Measurements from ENCODE around the gene JMY. TPM values are rescaled to one million over a fixed set of nuclear protein-coding genes. Genes with fewer than 3 reads are reported as not detected.
"Not testable (repeated sequence)": the region's sequence is repeated elsewhere in the genome, so short reads cannot be mapped to it uniquely, and the experiment has no call there.

JMY gene
- polyA plus RNA-seq, 1 of the 3 experiments (the other 2 are of a cell fraction), result 1.7 TPM

DNA sequence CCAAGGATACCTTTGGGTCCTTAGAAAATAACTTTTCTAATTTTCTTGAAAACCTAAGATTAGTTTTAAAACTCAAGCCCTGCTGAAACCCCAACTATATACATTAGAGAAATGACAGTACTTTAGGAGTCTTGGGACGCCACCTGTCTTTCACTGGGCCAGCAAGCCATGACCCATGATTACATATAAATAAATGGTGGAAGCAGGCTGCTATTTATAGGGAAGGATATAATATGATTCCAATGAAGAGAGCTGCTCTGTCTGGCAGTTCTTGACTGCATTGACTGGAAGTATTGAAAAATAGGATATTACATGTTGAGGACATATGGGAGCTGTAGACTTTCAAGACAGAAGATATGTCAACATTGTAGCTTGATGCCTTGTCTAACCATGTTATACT is 7.3 kb downstream of the JMY start:
- DNase-seq, result no peak
- H3K9me2 ChIP-seq, result no peaks in the 10 kb centered on the region
- no peaks in the 10 kb centered on the region for H3K36me3 ChIP-seq (replicated peaks in 1 of 2; ENCODE audit: control insufficient read depth in 1 of 2, insufficient read depth in 2 of 2, low read length in 1 of 2)
- peaks cover 0 to 7% of the 10 kb centered on the region in 2 experiments; a peak in 3 of 4 replicates for H3K4me1 ChIP-seq (ENCODE audit: control insufficient read depth in 1 of 2, insufficient read depth in 2 of 2, low read depth in 1 of 2, low read length in 1 of 2)
- no peak overlapping the region for H3K4me2 ChIP-seq
- H4K20me1 ChIP-seq (ENCODE audit: insufficient read depth), result peaks cover 27% of the 10 kb centered on the region; the same call in 1 of the 2 replicates
- H3K79me2 ChIP-seq (ENCODE audit: insufficient read depth), result peaks cover 57% of the 10 kb centered on the region
- TF ChIP-seq RCOR1 (IDR thresholded peaks at IDR 0.05; ENCODE audit: low read length), result no peak
- no peak for TF ChIP-seq YY1 (IDR thresholded peaks at IDR 0.05; ENCODE audit: low read depth)
- TF ChIP-seq MAX (IDR thresholded peaks at IDR 0.05; ENCODE audit: low read depth), result no peak
- TF ChIP-seq RAD21 (IDR thresholded peaks at IDR 0.05; ENCODE audit: low read length), result no peak
- TF ChIP-seq, protein P1, sequence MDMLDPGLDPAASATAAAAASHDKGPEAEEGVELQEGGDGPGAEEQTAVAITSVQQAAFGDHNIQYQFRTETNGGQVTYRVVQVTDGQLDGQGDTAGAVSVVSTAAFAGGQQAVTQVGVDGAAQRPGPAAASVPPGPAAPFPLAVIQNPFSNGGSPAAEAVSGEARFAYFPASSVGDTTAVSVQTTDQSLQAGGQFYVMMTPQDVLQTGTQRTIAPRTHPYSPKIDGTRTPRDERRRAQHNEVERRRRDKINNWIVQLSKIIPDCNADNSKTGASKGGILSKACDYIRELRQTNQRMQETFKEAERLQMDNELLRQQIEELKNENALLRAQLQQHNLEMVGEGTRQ (IDR thresholded peaks at IDR 0.05; ENCODE audit: borderline replicate concordance, low read depth, low read length), result no peak
- no peak for TF ChIP-seq GABPA (IDR thresholded peaks at IDR 0.05; ENCODE audit: low read depth)
- no peak for TF ChIP-seq FOXJ3 (CRISPR knock-in tag; IDR thresholded peaks at IDR 0.05)
- TF ChIP-seq, protein P2, sequence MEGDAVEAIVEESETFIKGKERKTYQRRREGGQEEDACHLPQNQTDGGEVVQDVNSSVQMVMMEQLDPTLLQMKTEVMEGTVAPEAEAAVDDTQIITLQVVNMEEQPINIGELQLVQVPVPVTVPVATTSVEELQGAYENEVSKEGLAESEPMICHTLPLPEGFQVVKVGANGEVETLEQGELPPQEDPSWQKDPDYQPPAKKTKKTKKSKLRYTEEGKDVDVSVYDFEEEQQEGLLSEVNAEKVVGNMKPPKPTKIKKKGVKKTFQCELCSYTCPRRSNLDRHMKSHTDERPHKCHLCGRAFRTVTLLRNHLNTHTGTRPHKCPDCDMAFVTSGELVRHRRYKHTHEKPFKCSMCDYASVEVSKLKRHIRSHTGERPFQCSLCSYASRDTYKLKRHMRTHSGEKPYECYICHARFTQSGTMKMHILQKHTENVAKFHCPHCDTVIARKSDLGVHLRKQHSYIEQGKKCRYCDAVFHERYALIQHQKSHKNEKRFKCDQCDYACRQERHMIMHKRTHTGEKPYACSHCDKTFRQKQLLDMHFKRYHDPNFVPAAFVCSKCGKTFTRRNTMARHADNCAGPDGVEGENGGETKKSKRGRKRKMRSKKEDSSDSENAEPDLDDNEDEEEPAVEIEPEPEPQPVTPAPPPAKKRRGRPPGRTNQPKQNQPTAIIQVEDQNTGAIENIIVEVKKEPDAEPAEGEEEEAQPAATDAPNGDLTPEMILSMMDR (IDR thresholded peaks at IDR 0.05), result no peak
- TF ChIP-seq, protein P3, sequence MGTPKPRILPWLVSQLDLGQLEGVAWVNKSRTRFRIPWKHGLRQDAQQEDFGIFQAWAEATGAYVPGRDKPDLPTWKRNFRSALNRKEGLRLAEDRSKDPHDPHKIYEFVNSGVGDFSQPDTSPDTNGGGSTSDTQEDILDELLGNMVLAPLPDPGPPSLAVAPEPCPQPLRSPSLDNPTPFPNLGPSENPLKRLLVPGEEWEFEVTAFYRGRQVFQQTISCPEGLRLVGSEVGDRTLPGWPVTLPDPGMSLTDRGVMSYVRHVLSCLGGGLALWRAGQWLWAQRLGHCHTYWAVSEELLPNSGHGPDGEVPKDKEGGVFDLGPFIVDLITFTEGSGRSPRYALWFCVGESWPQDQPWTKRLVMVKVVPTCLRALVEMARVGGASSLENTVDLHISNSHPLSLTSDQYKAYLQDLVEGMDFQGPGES (IDR thresholded peaks at IDR 0.05; ENCODE audit: low read depth, low read length), result no peak
- no peak for TF ChIP-seq POLR2AphosphoS5 (IDR thresholded peaks at IDR 0.05; ENCODE audit: low read depth, low read length)
- TF ChIP-seq NFIC (IDR thresholded peaks at IDR 0.05; ENCODE audit: borderline replicate concordance), result no peak
- no peak for TF ChIP-seq JUND (IDR thresholded peaks at IDR 0.05)
- TF ChIP-seq CHD2 (IDR thresholded peaks at IDR 0.05; ENCODE audit: low read length, partially characterized antibody), result no peak
- TF ChIP-seq SIN3A (IDR thresholded peaks at IDR 0.05; ENCODE audit: borderline replicate concordance, low read depth, low read length), result no peak
- H3K27me3 ChIP-seq (ENCODE audit: insufficient read depth), result no peaks in the 10 kb centered on the region
- H3K9ac ChIP-seq, result no peak overlapping the region
- H3K27ac ChIP-seq (ENCODE audit: low read depth in 2 of 2, low read length in 1 of 2), result no peak overlapping the region
- WGBS (ENCODE audit: low lambda C conversion rate), result 92% methylated on average over 1 of the region's 1 CpG
- no peaks in the 10 kb centered on the region for H3F3A ChIP-seq (replicated peaks; ENCODE audit: insufficient read depth)
- no peaks in the 10 kb centered on the region for H3K9me3 ChIP-seq
- H2AFZ ChIP-seq (ENCODE audit: low read depth), result no peak overlapping the region
- no peak overlapping the region for H3K4me3 ChIP-seq (ENCODE audit: low read depth in 2 of 2, low read length in 1 of 2)
- ChIA-PET POLR2A (no interaction called here), CTCF (interaction anchor here (1.9 to 3.1 kb wide), 2 partner anchors 110 to 219 kb away, joined by 6 to 12 read pairs; no protein-coding TSS in a partner anchor)

DNA sequence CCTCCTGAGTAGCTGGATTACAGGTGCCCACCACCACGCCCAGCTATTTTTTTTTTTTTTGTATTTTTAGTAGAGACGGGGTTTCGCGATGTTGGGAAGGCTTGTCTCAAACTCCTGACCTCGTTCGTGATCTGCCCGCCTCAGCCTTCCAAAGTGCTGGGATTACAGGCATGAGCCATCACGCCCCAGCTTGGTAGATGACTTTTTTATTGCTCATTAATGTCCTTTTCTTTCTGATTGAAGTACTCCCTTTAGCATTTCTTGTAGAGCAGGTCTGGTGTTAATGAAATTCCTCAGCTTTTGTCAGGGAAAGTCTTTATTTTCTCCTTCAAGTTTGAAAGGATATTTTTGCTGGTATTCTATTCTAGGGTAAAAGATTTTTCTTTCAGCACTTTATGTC is 18.1 kb downstream of the JMY start:
- H3K9me3 ChIP-seq; H3K4me1 ChIP-seq (ENCODE audit: control insufficient read depth in 1 of 2, insufficient read depth in 2 of 2, low read depth in 1 of 2, low read length in 1 of 2); H3K4me3 ChIP-seq (ENCODE audit: low read depth in 2 of 2, low read length in 1 of 2); H3K36me3 ChIP-seq (replicated peaks in 1 of 2; ENCODE audit: control insufficient read depth in 1 of 2, insufficient read depth in 2 of 2, low read length in 1 of 2); H3K27ac ChIP-seq (ENCODE audit: low read depth in 2 of 2, low read length in 1 of 2); POLR2A ChIA-PET; H3K4me2 ChIP-seq; H3F3A ChIP-seq (replicated peaks; ENCODE audit: insufficient read depth); DNase-seq; H3K9ac ChIP-seq; H3K79me2 ChIP-seq (ENCODE audit: insufficient read depth); H2AFZ ChIP-seq (ENCODE audit: low read depth); H3K9me2 ChIP-seq; H3K27me3 ChIP-seq (ENCODE audit: insufficient read depth): not testable (repeated sequence)
- CTCF ChIA-PET, result interaction anchor here (1.1 kb wide), 1 partner anchor 229 kb away, joined by 4 read pairs; no protein-coding TSS in a partner anchor
- H4K20me1 ChIP-seq (ENCODE audit: insufficient read depth), result peaks cover 12% of the 10 kb centered on the region
- WGBS (ENCODE audit: low lambda C conversion rate), result 91% methylated on average over 8 of the region's 8 CpGs
